PC-3 (cell line): ENCODE measurements around the gene DLG2.

Experiments used
- EZH2 ChIP-seq: fragments of 300-600 bp; sonication (generic); IDR thresholded peaks from one replicate; pipeline ENCODE4 v1.6.1; 2017; ENCODE audit warnings: antibody characterized with exemption, mild to moderate bottlenecking, low read length; ENCODE audit not compliant: unreplicated experiment
- EZH2phosphoT487 ChIP-seq: fragments of 300-600 bp; sonication (generic); IDR thresholded peaks from 2 replicates; pipeline ENCODE4 v1.6.1; 2018; ENCODE audit warnings: mild to moderate bottlenecking, antibody characterized with exemption, low read length, borderline replicate concordance
- TF ChIP-seq, protein P1 (sequence below): fragments of 300-600 bp; sonication (generic); conservative IDR thresholded peaks from 2 replicates; pipeline ENCODE4 v1.5.1; 2017; ENCODE audit warnings: antibody characterized with exemption, low read depth, mild to moderate bottlenecking, low read length

DNA sequence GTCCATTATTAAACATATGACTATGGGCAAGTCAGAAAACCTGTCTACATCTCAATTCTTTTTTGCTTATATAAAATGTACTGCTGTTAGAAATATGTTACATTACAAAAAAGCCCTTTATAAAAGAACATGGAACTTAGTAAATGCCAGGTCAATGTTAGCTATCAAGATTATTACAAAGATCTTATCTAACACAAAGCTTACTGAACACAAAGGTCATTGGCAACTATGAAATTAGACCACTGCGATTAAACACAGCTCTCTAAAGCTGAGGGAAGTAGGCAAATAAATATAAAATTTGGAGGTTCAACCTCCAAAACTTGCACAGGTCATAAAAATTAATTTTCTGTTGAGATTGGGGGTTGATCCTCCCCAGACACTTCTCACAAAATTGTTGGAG, 1648.2 kb downstream of the DLG2 start:
- TF ChIP-seq, protein P1, sequence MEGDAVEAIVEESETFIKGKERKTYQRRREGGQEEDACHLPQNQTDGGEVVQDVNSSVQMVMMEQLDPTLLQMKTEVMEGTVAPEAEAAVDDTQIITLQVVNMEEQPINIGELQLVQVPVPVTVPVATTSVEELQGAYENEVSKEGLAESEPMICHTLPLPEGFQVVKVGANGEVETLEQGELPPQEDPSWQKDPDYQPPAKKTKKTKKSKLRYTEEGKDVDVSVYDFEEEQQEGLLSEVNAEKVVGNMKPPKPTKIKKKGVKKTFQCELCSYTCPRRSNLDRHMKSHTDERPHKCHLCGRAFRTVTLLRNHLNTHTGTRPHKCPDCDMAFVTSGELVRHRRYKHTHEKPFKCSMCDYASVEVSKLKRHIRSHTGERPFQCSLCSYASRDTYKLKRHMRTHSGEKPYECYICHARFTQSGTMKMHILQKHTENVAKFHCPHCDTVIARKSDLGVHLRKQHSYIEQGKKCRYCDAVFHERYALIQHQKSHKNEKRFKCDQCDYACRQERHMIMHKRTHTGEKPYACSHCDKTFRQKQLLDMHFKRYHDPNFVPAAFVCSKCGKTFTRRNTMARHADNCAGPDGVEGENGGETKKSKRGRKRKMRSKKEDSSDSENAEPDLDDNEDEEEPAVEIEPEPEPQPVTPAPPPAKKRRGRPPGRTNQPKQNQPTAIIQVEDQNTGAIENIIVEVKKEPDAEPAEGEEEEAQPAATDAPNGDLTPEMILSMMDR, result no peak
- TF ChIP-seq EZH2 (no peak), EZH2phosphoT487 (no peak)
